CD14-positive monocyte (primary cell): Measurements from ENCODE around the gene CAMK1D. TPM values are rescaled to one million over a fixed set of nuclear protein-coding genes. Genes with fewer than 3 reads are reported as not detected.

Experiments
- DNase-seq, 3 donors: peaks; one replicate each; pipeline ENCODE4 v3.0.0-alpha.2; 2011 to 2022
- H2AFZ ChIP-seq: 2 replicates; pipeline ENCODE4 v1.6.0; 2012; ENCODE audit warnings: mild to moderate bottlenecking, low read depth, low read length, inconsistent platforms; ENCODE audit not compliant: insufficient read depth, poor library complexity, severe bottlenecking
- H3K27ac ChIP-seq, 2 donors: 1 replicate in 1 of 2; 2 replicates in 1 of 2; pipeline ENCODE4 v1.5.1; 2012 to 2013; ENCODE audit warnings: low read length in 2 of 2, control low read depth in 1 of 2, inconsistent platforms in 1 of 2, low read depth in 1 of 2, mild to moderate bottlenecking in 1 of 2
- H3K27me3 ChIP-seq, 2 donors: one replicate each; pipeline versions ENCODE4 v1.6.0 to v1.6.1; 2011 to 2013; ENCODE audit warnings: low read length in 2 of 2; ENCODE audit not compliant: control insufficient read depth in 2 of 2, insufficient read depth in 2 of 2
- H3K36me3 ChIP-seq, 2 donors: replicated peaks in 1 of 2; 1 replicate in 1 of 2; 2 replicates in 1 of 2; pipeline versions ENCODE4 v1.5.1 to v1.6.1; 2012 to 2013; ENCODE audit warnings: low read length in 2 of 2, control low read depth in 1 of 2, inconsistent platforms in 1 of 2, mild to moderate bottlenecking in 1 of 2; ENCODE audit not compliant: insufficient read depth in 2 of 2, control insufficient read depth in 1 of 2
- H3K4me1 ChIP-seq, 2 donors: 1 replicate in 1 of 2; 2 replicates in 1 of 2; pipeline versions ENCODE4 v1.5.1 to v1.6.1; 2012 to 2013; ENCODE audit warnings: low read length in 2 of 2, control low read depth in 1 of 2, inconsistent platforms in 1 of 2, mild to moderate bottlenecking in 1 of 2, moderate library complexity in 1 of 2; ENCODE audit not compliant: insufficient read depth in 2 of 2, control insufficient read depth in 1 of 2
- H3K4me2 ChIP-seq: replicated peaks from 2 replicates; pipeline ENCODE3; 2012; ENCODE audit warnings: low read length, moderate library complexity, mild to moderate bottlenecking; ENCODE audit not compliant: poor library complexity, severe bottlenecking; ENCODE audit errors: extremely low read depth
- H3K4me3 ChIP-seq, 3 experiments: fragments of 200-600 bp in 1 of 3; sonication (generic) in 1 of 3; replicated peaks in 1 of 3; 1 replicate in 2 of 3; 2 replicates in 1 of 3; pipeline ENCODE4 v1.5.1; 2011 to 2013; ENCODE audit warnings: low read length in 3 of 3, mild to moderate bottlenecking in 3 of 3, control low read depth in 2 of 3, low read depth in 2 of 3, inconsistent platforms in 1 of 3, moderate library complexity in 1 of 3
- H3K79me2 ChIP-seq: 2 replicates; pipeline ENCODE4 v1.6.0; 2012; ENCODE audit warnings: mild to moderate bottlenecking, control low read depth, inconsistent platforms, low read length, moderate library complexity; ENCODE audit not compliant: insufficient read depth
- H3K9ac ChIP-seq: 2 replicates; pipeline ENCODE4 v1.6.0; 2017; ENCODE audit warnings: low read length, mild to moderate bottlenecking; ENCODE audit not compliant: insufficient read depth, poor library complexity, severe bottlenecking
- H3K9me3 ChIP-seq, 2 donors: replicated peaks in 1 of 2; 1 replicate in 1 of 2; 2 replicates in 1 of 2; pipeline versions ENCODE4 v1.5.1 to v1.6.1; 2012 to 2013; ENCODE audit warnings: low read length in 2 of 2, control low read depth in 1 of 2; ENCODE audit not compliant: control insufficient read depth in 1 of 2, insufficient read depth in 1 of 2
- H4K20me1 ChIP-seq: 2 replicates; pipeline ENCODE4 v1.6.0; 2012; ENCODE audit warnings: mild to moderate bottlenecking, low read length, control low read depth, moderate library complexity; ENCODE audit not compliant: insufficient read depth
- H3K27ac Mint-ChIP-seq, 7 donors: one replicate each; pipeline ENCODE4 v1.8.0; 2020; ENCODE audit warnings: mild to moderate bottlenecking in 7 of 7, mixed read lengths in 7 of 7, moderate library complexity in 6 of 7, inconsistent platforms in 2 of 7
- H3K27me3 Mint-ChIP-seq, 3 donors: one replicate each; pipeline ENCODE4 v1.8.0; 2021 to 2022; ENCODE audit warnings: low read depth in 3 of 3, mild to moderate bottlenecking in 3 of 3, mixed read lengths in 3 of 3, moderate library complexity in 3 of 3, inconsistent platforms in 1 of 3
- H3K36me3 Mint-ChIP-seq, 2 donors: one replicate each; pipeline ENCODE4 v1.8.0; 2020; ENCODE audit warnings: mixed read lengths in 2 of 2, inconsistent platforms in 1 of 2, mild to moderate bottlenecking in 1 of 2
- H3K4me1 Mint-ChIP-seq: one replicate; pipeline ENCODE4 v1.8.0; 2020; ENCODE audit warnings: mild to moderate bottlenecking, mixed read lengths
- H3K4me3 Mint-ChIP-seq, 2 donors: one replicate each; pipeline ENCODE4 v1.8.0; 2020; ENCODE audit warnings: mild to moderate bottlenecking in 2 of 2, mixed read lengths in 2 of 2, moderate library complexity in 1 of 2
- H3K9me3 Mint-ChIP-seq, 7 donors: one replicate each; pipeline ENCODE4 v1.8.0; 2020 to 2022; ENCODE audit warnings: mixed read lengths in 7 of 7, mild to moderate bottlenecking in 6 of 7, moderate library complexity in 6 of 7, inconsistent platforms in 2 of 7
- WGBS: methylation state at CpG from one replicate; pipeline ENCODE4 v1.1.5; 2013; ENCODE audit warnings: missing lambda C conversion rate; ENCODE audit not compliant: insufficient coverage; 5-methylcytosine and 5-hydroxymethylcytosine counted together
- intact Hi-C, 2 donors: fragments of 100-400 bp; cut with micrococcal nuclease; formaldehyde crosslinking; loops; one replicate each; pipeline versions ENCODE4 v1.15.0 to v1.15.1; 2023
- polyA plus RNA-seq, 3 donors: library from polyadenylated mRNA; depleted of rRNA in 1 of 3; unstranded in 2 of 3; stranded (reverse) in 1 of 3; fragments of 300-500 nt in 2 of 3; fragments of >200 nt in 1 of 3; fragmentation: Illumina TruSeq in 2 of 3; gene quantifications; 1 replicate in 2 of 3; 2 replicates in 1 of 3; pipeline ENCODE4 v1.2.3, GENCODE V29; 2012 to 2021
- TF ChIP-seq, protein P1 (sequence below): fragments of 200-600 bp; IDR thresholded peaks from one replicate; pipeline ENCODE4 v1.8.0; 2022; ENCODE audit warnings: antibody characterized with exemption, mild to moderate bottlenecking

The CAMK1D gene
- polyA plus RNA-seq, 3 donors, result 6.7 to 11.8 (median 7.1) TPM

DNA sequence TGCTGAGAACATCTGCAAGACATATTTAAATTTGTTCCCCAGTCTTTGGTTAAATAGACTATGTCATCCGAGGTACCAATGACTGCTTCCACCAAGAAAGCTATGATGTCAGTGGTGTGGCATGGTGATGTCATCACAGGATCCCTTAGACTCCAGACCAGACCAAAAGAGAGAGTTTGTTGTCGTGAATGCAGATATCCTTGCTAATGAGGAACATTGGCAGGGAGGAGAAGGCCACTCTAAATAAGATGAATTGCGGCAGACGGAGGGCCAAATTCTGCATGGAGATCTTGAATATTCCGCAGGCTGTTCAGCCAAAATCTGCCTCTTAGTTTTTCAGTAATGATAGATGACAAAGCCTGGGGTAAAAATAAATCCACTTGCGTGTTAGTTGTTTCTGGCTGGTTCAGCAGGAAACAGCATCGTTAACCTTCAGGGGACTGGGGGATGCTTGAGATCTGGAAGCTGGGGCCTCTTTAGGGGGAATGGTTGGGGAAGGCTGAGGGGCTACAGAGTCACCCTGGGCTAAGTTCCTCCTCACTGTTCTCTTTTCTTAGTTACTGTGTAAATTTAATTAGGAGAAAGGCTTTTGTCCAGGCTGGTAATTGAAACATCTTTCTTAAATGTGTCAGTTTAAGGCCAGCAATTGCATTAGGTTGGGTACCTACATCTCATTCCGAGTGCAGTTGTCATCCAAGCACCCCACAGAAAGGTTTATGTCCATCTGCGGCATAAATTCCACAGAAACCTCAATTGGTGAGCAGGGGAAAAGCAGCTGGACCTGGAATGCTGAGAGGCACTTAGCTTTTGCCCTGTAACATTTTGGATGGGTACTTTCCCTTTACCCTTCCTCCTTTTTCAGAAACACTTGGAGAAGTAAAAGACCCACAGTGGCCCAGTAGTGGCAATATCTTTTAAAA lies 11.6 kb upstream of the CAMK1D start:
- peaks cover 0 to under 1% (median 0%) of the 10 kb centered on the region in 7 donors for H3K9me3 Mint-ChIP-seq
- WGBS, result 31% methylated on average over 7 of the region's 9 CpGs
- H3K36me3 ChIP-seq, result no peaks in the 10 kb centered on the region
- H3K4me2 ChIP-seq, result no peak overlapping the region
- no peak overlapping the region for H2AFZ ChIP-seq
- H3K4me3 Mint-ChIP-seq, result no peak overlapping the region
- no peaks in the 10 kb centered on the region for H3K36me3 Mint-ChIP-seq
- TF ChIP-seq, protein P1, sequence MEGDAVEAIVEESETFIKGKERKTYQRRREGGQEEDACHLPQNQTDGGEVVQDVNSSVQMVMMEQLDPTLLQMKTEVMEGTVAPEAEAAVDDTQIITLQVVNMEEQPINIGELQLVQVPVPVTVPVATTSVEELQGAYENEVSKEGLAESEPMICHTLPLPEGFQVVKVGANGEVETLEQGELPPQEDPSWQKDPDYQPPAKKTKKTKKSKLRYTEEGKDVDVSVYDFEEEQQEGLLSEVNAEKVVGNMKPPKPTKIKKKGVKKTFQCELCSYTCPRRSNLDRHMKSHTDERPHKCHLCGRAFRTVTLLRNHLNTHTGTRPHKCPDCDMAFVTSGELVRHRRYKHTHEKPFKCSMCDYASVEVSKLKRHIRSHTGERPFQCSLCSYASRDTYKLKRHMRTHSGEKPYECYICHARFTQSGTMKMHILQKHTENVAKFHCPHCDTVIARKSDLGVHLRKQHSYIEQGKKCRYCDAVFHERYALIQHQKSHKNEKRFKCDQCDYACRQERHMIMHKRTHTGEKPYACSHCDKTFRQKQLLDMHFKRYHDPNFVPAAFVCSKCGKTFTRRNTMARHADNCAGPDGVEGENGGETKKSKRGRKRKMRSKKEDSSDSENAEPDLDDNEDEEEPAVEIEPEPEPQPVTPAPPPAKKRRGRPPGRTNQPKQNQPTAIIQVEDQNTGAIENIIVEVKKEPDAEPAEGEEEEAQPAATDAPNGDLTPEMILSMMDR, result no peak
- peaks cover 5 to 11% (median 6%) of the 10 kb centered on the region in 3 donors for H3K27me3 Mint-ChIP-seq
- no peaks in the 10 kb centered on the region for H3K79me2 ChIP-seq
- no peak overlapping the region for H3K9ac ChIP-seq
- H3K27me3 ChIP-seq, result no peaks in the 10 kb centered on the region
- peak overlapping the region in 1 of 7 donors; percentile 15 for H3K27ac Mint-ChIP-seq
- no peaks in the 10 kb centered on the region for H4K20me1 ChIP-seq
- H3K4me3 ChIP-seq, result no peak overlapping the region
- intact Hi-C loops, result loop anchor here in 1 of 2 donors (10.0 kb wide), 1 partner anchor 73 kb away; no protein-coding TSS in a partner anchor
- no peaks in the 10 kb centered on the region for H3K9me3 ChIP-seq
- DNase-seq, result no peak
- H3K4me1 Mint-ChIP-seq, result peaks cover 14% of the 10 kb centered on the region
- no peak overlapping the region for H3K27ac ChIP-seq
- H3K4me1 ChIP-seq, result peaks cover 17% of the 10 kb centered on the region in 2 donors

DNA sequence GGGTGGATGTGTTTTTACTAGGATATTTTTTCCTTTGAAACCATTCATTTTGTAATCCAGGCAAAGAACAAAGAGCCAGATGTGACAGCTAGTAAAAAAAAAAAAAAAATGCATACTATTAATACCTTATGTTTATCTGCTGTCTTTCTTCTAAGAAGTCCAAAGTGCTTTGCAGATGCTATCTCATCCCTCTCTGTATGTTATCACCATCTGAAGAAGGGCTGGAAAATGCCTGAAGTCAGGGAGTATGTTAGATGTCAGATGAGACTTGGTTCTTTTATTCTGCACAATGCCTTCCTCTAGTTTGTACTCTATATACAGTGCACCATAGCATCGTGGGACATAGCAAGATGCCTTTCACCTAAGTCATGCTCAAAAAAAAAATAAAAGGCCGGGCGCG lies 10.4 kb upstream of the CAMK1D start:
- Mint-ChIP-seq H3K4me1 (peaks cover 4% of the 10 kb centered on the region), H3K27ac (no peak overlapping the region), H3K9me3 (peaks cover 0 to 5% (median 0%) of the 10 kb centered on the region in 7 donors), H3K36me3 (no peaks in the 10 kb centered on the region), H3K4me3 (no peak overlapping the region), H3K27me3 (peaks cover 4 to 6% (median 5%) of the 10 kb centered on the region in 3 donors)
- no peaks in the 10 kb centered on the region for H4K20me1 ChIP-seq
- H3K36me3 ChIP-seq, result no peaks in the 10 kb centered on the region
- no peaks in the 10 kb centered on the region for H3K27me3 ChIP-seq
- no peak overlapping the region for H3K4me3 ChIP-seq
- H2AFZ ChIP-seq, result no peak overlapping the region
- TF ChIP-seq, protein P1, result no peak
- H3K79me2 ChIP-seq, result no peaks in the 10 kb centered on the region
- H3K9me3 ChIP-seq, result no peaks in the 10 kb centered on the region
- H3K4me1 ChIP-seq, result peaks cover 4 to 5% of the 10 kb centered on the region in 2 donors
- H3K9ac ChIP-seq, result no peak overlapping the region
- no CpG with 5 or more reads among the region's 4 CpGs for WGBS
- no peak overlapping the region for H3K27ac ChIP-seq
- H3K4me2 ChIP-seq, result no peak overlapping the region
- DNase-seq, result no peak
- intact Hi-C loops, result loop anchor here in 1 of 2 donors (10.0 kb wide), 1 partner anchor 74 kb away; no protein-coding TSS in a partner anchor
